GM18526 (cell line): ENCODE results near the gene SECTM1.

Source experiments
- POLR2A ChIP-seq: IDR thresholded peaks from 3 replicates; pipeline ENCODE4 v1.6.1; 2011; ENCODE audit not compliant: insufficient read length; ENCODE audit errors: extremely low read depth

SECTM1 gene

DNA sequence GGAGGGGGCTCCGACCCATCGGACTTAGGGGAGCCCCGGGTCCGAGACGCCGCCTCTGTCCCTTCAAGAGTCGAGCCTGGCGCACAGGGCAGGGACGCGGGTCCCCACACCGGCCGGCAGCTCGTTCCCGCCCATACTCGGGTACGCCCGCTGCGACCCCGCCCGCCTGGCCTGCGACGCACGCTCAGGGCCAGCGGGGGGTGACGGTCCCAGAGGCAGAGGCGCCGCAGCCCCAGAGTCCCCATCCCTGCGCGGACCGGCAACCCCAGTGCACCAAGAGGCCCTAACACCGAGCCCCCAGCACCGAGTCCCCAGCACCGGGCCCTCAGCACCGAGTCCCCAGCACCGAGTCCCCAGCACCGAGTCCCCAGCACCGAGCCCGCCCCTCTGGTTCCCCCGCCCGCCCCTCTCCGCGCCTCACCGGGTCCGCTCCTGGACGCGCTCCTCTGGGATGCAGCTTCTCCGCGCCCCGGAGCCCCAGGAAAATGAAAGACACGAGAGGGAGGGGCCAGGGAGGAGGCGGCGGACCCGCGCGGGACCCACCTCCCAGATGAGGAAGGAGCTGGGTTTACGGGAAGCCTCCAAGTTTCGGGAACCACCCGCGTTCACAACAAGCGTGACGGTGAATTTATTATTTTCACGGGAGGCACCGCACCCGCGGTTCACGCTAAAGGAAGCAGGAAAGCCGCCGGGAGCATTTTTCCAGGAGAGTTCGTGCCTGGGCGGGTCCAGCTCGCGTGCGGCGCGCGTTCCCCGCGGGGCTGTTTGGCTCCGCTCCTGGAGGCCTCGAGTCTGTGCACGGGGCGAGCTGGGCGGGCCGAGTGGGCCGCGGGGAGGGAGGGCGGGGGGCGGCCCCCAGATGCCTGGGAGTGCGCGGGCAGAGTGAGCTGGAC lies at the start of gene SECTM1:
TSS of gene SECTM1 (minus strand) at position 488 of the 893 bp plus-strand sequence. CDS start 6,526 bp downstream, outside the sequence.
- TF ChIP-seq POLR2A: no peak

DNA sequence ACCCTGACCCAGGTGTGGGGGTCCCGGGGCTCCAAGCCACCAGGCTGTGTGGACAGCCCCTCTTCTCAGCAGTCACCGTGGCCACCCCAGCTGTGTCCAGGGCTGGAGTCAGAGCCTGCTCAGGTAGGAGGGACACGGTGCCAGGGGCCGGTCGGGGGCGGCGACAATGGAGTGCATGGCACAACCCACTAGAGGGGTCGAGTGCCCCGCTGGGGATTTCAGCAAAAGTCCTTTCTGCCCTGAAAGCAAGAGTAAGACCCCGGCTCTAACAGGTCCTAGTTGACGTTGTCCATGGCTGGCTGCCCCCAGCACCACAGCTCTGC lies 49.3 kb upstream of the SECTM1 start:
- TF ChIP-seq POLR2A: no peak

DNA sequence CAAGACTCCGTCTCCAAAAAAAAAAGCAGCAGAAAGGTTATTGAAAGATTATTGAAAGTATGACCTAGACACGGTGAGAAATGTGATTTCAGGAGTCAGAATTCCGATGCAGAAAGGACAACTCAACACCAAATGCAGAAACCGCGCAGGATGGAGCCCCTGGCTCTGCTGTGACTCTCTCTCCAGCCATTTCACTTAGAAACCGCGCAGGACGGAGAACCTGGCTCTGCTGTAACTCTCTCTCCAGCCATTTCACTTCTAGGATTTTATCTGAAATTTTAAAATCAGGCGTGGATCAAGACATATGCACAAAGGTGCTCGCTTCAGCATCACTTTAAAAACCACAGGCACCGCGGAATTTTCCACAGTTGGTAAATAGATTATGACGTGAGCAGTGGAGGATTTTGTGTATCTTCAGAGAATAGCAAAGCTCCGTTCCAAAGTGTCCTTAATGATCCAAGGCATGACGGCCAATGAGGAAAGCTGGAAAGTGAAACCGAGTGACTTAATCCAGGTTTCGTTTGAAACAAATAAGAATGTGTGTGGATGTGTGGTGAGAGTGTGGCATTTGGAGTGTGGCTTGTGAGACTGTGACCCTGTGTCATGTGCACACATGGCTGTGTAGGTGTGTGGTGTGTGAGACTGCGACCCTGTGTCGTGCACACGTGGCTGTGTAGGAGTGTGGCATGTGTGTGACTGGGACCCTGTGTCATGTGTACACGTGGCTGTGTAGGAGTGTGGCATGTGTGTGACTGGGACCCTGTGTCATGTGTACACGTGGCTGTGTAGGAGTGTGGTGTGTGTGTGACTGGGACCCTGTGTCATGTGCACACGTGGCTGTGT lies 47.5 kb upstream of the SECTM1 start:
- no peak for TF ChIP-seq POLR2A

DNA sequence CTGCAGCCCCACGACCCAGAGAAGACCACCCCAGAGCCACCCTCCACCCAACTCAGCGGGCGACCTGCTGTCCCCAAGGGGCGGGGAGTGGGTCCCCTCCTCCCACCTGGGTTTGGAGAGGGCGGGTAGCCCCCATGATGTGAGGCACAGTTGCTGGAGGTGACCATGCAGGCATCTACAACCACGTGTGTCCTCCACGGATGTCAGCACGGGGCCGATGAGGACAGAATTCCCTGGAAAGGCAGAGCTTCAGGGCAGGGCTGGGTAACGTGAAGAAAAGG lies 45.1 kb upstream of the SECTM1 start:
- TF ChIP-seq POLR2A: no peak

DNA sequence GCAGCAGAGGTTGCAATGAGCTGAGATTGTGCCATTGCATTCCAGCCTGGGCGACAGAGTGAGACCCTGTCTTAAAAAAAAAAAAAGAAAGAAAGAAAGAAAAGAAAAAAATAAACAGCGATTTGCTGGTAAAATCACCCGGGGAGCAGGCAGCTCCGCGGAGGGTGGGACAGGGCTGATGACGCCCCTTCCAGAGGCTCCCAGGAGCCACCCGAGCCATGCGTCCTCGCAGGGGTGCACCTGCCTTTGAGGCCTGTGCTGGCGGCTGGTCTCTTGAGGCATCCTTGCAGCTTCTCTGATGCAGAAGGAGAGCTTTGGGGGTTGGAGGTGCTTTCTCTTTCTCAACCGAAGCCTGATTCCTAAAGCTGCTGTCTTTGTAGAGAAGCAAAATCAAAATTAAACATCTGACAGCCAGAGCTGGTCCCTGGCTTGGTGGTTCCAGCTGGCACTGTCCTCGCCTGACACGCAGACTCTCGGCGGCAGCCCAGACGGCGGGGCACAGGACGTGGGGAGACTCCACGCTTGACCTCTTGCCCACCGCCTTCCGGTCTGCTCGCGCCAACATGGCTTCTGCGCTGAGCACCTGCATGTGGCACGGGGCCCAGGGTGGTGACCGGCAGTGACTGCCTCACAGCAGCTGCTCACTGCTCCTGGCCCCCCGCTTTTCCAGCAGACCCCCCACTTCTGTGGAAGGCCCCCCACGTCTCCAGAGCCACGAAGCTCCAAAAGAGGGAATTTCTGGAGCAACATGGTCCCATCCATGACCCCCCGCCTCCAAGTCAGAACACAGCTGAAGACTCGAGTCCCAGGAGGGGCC lies 44.6 kb upstream of the SECTM1 start:
- TF ChIP-seq POLR2A: no peak

DNA sequence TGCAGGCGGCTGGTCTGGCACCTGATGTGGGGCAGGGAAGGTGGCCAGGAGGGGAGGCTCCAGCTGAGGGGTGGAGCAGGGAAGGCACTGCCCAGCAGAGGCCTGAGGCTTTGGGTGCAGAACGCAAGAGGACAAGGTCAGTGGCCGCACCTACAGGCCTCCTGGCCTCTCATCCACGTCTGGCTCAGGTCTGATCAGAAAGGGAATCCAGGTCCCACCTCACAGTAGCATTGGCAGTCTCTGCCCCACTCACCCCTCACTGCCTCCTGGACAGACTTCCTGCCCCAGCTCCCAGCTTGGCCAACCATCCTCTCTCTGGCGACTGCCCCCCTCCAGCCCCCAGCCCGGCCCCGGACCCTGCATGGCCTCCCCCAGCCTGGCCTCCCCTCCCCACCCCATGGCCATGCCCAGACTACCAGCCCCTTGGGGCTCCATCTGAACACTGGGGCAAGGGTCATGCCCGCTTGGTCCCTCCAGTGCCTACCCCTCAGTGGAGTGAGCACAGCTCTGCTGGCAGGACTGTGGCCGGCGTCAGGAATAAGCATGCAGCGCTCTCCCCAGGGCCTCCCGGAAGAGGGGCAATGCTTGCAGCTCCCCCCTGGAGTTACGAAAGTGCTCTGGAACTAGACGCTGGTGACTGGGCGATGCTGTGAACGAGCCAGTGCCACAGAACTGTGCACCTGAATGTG lies 42.6 kb upstream of the SECTM1 start:
- no peak for TF ChIP-seq POLR2A

DNA sequence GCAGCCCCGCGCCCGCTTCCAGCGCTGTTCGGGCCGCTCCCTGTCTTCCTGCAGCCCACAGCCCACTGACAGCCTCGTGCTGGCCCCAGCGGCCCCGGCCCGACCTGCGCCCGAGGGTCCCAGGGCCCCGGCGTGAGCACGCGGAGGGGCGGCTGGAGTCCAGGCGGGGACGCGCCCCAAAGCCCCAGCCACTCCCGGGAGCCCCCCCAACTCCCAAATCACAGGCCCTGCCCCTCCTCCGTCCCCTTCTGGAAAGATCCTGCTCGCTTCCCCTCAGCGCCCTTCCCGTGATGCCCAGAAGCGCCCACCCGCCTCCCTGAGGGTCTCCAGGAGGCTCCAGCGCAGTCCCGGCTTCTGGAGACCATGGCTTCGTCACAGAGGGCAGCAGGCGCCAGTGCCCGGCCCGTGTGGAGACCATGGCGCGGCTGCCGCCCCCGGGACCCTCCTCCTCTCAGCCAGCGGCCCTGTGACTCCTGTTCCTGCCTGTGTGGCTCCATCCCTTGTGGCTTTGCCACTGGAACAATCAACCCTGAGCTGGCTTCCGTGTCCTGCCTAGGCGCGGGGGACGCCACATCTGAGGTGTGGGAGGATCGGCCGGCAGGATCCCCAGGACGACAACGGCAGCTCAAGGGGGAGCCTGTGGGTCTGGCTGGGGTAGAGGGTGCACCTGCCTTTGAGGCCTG lies 41.9 kb upstream of the SECTM1 start:
- no peak for TF ChIP-seq POLR2A

DNA sequence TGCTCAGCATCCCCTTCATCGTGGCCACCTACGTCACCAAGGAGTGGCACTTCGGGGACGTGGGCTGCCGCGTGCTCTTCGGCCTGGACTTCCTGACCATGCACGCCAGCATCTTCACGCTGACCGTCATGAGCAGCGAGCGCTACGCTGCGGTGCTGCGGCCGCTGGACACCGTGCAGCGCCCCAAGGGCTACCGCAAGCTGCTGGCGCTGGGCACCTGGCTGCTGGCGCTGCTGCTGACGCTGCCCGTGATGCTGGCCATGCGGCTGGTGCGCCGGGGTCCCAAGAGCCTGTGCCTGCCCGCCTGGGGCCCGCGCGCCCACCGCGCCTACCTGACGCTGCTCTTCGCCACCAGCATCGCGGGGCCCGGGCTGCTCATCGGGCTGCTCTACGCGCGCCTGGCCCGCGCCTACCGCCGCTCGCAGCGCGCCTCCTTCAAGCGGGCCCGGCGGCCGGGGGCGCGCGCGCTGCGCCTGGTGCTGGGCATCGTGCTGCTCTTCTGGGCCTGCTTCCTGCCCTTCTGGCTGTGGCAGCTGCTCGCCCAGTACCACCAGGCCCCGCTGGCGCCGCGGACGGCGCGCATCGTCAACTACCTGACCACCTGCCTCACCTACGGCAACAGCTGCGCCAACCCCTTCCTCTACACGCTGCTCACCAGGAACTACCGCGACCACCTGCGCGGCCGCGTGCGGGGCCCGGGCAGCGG lies 41.2 kb upstream of the SECTM1 start:
- no peak for TF ChIP-seq POLR2A

DNA sequence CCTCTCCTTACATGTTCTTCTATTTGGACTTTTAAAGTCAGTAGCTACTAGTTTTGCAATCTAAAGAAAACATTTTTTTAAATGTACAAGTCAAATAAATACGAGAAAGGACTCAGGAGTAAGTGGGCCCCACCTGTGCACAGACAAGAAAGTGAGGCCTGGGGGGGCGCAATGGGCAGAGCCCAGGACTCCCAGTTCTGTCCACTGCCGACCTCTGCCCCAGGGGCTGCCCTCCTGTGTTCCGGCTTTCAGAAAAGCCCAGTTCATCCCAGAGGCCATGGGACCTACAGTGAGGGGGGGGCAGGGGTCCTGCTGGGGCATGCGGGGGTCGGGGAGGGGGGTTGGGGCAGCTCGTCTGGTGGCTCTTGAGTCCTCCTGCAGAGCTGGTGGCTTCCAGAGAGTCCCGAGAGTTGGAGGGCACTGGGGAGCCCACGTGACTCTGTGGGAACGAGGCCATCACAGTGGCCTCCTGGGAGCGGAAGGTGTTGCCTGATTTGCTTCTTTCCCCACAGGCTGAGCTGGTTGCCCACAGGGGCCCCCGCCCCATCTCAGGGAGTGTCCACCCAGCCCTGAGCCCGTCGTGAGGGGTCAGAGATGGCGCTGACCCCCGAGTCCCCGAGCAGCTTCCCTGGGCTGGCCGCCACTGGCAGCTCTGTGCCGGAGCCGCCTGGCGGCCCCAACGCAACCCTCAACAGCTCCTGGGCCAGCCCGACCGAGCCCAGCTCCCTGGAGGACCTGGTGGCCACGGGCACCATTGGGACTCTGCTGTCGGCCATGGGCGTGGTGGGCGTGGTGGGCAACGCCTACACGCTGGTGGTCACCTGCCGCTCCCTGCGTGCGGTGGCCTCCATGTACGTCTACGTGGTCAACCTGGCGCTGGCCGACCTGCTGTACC lies 40.4 kb upstream of the SECTM1 start:
- no peak for TF ChIP-seq POLR2A

DNA sequence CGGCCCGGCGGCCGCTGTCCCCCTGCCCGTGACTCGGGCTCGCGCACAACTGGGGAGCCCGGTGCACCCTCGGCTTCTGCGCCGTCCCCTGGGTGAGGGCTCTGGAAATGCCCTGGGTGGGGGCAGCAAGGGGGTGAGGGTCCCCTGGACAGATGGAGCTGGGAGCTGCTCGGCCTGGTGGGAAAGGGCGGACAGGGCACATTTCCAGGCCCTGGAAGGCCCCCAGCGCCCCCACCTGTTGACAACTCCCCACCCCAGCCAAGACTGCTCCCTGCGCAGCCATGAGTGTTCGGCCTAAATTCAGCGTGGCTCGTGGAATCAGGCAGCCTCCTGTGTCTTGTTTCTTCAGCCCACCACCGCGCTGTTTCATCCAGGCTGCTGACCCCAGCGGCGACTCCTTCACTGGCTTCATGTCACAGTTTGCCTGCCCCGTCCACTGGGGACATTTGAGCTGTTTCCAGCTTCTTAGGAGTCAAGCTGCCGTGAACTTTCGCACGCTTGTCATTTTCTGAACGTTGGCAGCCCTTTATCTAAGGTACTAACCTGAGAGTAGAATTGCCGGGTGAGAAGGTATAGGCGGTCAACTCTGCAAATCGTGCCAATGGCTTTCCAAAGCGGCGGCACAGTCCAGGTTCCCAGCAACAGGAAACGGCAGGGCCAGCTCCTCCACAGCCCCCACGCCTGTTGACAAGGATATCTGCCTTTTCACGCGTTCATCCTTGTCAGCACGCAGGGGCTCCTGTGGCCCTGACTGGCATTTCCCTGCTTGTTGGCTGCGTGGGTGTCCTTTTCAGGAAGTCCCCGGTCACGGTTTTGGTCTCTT lies 38.9 kb upstream of the SECTM1 start:
- TF ChIP-seq POLR2A: no peak

DNA sequence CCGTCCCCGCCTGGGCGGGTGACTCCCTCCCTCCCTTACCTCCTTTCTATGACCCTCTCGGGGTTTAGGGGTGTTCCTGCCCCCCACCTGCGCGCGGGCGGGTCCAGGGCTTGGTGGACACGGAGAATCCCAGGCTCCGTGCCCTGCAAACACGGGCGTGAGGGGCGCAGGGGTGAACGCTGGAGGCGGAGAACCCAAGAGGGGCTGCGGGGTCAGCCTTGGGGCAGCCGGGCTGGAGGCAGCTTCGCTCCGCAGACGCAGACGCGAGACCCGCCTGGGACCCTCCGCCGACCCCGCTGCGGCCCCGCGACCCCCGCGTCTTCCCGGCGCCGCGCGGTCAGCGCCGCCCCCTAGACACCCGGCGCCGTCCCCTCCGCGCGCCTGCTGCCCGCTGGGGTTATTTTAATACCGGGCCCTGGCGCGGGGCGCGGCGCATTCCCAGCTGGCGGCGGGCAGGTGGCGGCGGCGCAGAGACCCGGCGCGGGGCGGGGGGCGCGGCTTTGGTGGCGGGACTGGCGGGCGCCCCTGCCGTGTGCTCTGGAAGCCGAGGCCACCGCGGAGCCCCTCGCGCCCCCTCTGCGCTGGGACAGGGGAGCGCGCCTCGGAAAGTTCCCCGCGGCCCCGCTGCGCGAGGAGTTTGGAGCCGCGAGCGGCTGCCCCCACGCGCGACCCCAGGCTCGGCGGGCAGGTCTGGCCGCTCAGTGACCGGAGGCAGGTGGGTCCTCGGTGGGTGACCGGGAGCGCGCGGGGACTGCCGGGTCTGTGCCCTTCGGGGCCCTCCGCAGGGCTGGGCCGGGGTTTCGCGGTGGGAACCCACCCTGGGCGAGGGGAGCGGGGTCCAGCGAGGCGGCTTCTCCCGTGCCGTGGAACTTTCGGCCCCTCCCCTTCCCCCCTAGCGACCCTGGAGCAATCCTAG lies 38.0 kb upstream of the SECTM1 start, which contains the start of gene UTS2R:
TSS of gene UTS2R (plus strand) at position 433 of the 916 bp plus-strand sequence. CDS start 2,560 bp downstream, outside the sequence.
- no peak for TF ChIP-seq POLR2A
